SJCRH30 (cell line): ENCODE data around the gene TFRC. TPM values are rescaled to one million over a fixed set of nuclear protein-coding genes. Genes with fewer than 3 reads are reported as not detected.
"Not testable (repeated sequence)": the region's sequence is repeated elsewhere in the genome, so short reads cannot be mapped to it uniquely, and the experiment has no call there.

Experiments used
- DNase-seq, 2 experiments: peaks; one replicate each; pipeline ENCODE4 v3.0.0-alpha.2; 2015 to 2020
- H3K27ac ChIP-seq: fragments of 250-450 bp; sonication (Bioruptor Pico); 2 replicates; pipeline ENCODE4 v1.5.1; 2020; ENCODE audit warnings: mild to moderate bottlenecking, moderate library complexity
- H3K27me3 ChIP-seq: fragments of 250-450 bp; sonication (Bioruptor Pico); 2 replicates; pipeline ENCODE4 v1.5.1; 2020; ENCODE audit warnings: mild to moderate bottlenecking, moderate library complexity
- H3K36me3 ChIP-seq: fragments of 250-450 bp; sonication (Bioruptor Pico); 2 replicates; pipeline ENCODE4 v1.5.1; 2020; ENCODE audit warnings: mild to moderate bottlenecking, moderate library complexity
- H3K4me1 ChIP-seq: fragments of 250-450 bp; sonication (Bioruptor Pico); 2 replicates; pipeline ENCODE4 v1.5.1; 2020; ENCODE audit warnings: mild to moderate bottlenecking, moderate library complexity
- H3K4me3 ChIP-seq: fragments of 250-450 bp; sonication (Bioruptor Pico); 2 replicates; pipeline ENCODE4 v1.5.1; 2020; ENCODE audit warnings: mild to moderate bottlenecking, moderate library complexity
- H3K9me3 ChIP-seq: fragments of 250-450 bp; sonication (Bioruptor Pico); replicated peaks from 2 replicates; pipeline ENCODE4 v1.5.1; 2020; ENCODE audit warnings: mild to moderate bottlenecking, moderate library complexity
- total RNA-seq: library from RNA; depleted of rRNA; stranded (reverse); fragments of >200 nt; shearing (Covaris generic); gene quantifications from 2 replicates; pipeline ENCODE4 v1.2.3, GENCODE V29; 2014

The TFRC gene
- total RNA-seq, 1 experiment from 2014 or later: 267 TPM

DNA sequence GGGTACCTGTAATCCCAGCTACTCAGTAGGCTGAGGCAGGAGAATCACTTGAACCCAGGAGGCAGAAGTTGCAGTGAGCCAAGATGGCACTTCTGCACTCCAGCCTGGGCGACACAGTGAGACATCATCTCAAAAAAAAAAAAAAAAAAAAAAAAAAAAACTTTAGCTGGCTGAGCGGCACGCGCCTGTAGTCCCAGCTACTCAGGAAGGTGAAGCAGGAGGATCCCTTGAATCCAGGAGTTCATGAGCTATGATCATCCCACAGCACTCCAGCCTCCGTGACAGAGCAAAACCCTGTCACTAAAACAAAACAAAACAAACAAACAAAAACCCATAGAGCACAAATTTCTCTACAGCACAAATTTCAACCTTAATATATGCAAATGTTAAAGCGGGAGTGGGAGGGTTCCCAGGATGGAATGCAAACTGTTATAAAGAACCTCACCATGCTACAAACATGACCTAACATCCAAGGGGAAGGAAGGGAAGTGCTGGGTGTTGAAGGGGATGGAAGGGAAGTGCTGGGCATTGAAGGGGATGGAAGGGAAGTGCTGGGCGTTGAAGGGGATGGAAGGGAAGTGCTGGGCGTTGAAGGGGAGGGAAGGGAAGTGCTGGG, 16.6 kb upstream of the TFRC start:
- not testable (repeated sequence) for H3K4me1 ChIP-seq, H3K27me3 ChIP-seq, H3K4me3 ChIP-seq, H3K9me3 ChIP-seq, H3K27ac ChIP-seq, DNase-seq, H3K36me3 ChIP-seq

DNA sequence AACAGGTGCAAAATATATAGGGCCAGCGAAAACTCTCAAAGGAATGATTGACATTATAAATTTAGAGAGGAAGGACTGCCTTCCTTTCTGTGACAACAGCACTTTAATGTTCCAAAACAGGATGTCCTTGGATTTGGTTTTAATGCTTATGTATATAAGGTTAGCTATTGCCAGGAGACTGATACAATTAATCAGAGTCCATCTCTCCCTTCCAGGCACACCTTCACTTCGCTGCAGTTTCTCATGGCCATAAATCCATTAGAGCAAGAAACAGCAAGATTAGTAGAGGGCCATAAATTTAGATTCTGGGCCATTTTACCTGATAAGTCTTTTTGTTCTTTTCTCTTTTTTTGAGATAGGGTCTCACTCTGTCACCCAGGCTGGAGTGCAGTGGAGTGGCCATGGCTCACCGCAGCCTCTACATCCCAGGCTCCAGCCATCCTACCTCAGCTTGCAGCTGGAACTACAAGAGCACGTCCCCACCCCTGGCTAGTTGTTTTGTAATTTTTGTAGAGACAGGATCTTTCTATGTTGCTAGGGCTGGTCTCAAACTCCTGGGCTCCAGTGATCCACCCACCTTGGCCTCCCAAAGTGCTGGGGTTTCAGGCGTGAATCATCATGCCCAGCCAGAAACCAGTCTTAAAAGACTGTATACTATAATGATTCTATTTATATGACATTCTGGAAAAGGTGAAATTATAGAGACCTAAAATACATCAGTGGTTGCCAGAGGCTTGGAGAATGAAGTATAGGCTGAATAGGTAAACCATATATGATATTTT, 15.7 kb upstream of the TFRC start:
- no peaks in the 10 kb centered on the region for H3K9me3 ChIP-seq
- no peak overlapping the region for H3K4me3 ChIP-seq
- H3K36me3 ChIP-seq: no peaks in the 10 kb centered on the region
- DNase-seq: no peak
- H3K27ac ChIP-seq: no peak overlapping the region
- H3K4me1 ChIP-seq: no peaks in the 10 kb centered on the region
- no peaks in the 10 kb centered on the region for H3K27me3 ChIP-seq

DNA sequence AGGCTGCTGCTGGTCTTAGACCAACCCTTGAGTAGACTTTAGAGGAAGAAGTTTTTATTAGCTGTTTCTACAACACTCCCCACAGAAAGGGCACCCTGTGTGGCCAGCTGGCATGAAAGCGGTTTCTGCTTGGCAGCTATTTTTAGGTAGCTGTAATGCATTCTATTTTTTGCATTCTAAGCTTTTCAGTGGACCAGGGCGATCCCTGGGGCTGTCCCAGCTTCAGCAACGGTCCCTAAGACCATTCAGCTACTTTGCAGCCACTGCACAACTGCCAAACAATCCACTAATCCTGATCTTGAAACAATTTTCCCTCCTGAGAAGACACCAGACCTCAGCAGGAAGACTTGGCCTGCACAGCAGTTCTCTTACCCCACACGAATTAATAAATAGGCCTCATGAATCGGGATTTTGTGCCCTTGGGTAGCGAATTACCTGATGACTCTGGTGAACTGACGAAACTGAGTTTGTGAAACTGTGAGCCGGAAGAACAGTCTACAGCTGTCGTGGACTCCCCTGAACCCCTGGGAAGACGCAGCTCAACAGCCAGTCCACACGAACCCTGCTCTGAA, 14.6 kb upstream of the TFRC start:
- H3K4me1 ChIP-seq: no peaks in the 10 kb centered on the region
- no peak for DNase-seq
- H3K27me3 ChIP-seq: no peaks in the 10 kb centered on the region
- H3K27ac ChIP-seq: no peak overlapping the region
- H3K4me3 ChIP-seq: no peak overlapping the region
- H3K36me3 ChIP-seq: no peaks in the 10 kb centered on the region
- H3K9me3 ChIP-seq: no peaks in the 10 kb centered on the region

DNA sequence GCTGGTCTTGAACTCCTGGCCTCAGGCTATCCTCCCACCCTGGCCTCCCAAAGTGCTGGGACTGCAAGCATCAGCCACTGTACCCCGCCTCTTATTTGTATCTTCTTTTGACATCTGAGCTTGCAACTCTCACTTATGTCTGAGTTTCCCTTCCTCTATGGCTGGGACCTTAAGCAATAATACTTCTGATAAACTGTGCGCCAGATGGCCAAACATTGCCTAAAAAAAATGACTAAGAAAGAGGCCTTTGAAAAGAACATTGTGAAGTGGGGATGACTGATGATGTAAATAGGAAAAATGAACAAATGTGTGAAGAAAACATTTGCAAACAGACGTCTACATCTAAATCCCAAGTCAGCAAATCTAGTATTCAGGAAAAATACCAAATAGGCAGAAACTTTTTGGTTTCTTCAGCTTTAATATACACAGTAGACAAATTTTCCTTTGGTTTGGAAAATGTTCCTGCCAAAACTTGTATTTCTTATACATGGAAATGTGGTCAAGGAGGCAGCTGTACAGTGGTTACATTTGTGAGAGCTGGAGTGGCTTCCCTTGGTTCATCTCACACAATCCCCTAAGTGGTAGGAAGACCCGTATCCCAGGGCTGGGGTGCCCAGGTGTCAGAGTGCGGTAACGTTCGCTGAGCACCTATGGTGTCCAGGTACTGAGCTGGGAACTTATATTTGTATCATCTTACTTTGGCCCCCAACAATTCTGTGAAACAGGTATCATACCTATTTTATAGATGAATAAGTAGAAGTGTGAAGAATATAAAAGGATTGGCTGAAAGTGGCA, 11.6 kb upstream of the TFRC start:
- Histone ChIP-seq H3K27ac (no peak overlapping the region), H3K27me3 (no peaks in the 10 kb centered on the region), H3K9me3 (no peaks in the 10 kb centered on the region), H3K36me3 (no peaks in the 10 kb centered on the region), H3K4me1 (no peaks in the 10 kb centered on the region), H3K4me3 (no peak overlapping the region)
- DNase-seq: no peak

DNA sequence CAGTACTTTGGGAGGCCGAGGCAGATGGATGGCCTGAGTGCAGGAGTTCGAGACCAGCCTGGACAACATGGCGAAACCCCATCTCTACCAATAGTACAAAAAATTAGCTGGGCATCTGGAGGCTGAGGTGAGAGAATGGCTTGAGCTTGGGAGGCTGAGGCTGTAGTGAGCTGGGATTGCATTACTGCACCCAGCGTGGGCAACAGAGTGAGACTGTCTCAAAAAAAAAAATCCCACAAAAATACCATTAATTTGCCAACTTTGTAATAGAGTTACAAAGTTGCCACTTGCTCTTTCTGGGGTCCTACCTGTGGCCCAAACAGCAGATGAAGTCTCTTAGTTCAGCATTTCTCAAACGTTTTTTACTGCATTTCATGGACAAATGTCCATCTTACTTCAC, 6.0 kb upstream of the TFRC start:
- no peak overlapping the region for H3K27ac ChIP-seq
- no peaks in the 10 kb centered on the region for H3K36me3 ChIP-seq
- no peaks in the 10 kb centered on the region for H3K9me3 ChIP-seq
- no peaks in the 10 kb centered on the region for H3K4me1 ChIP-seq
- no peak for DNase-seq
- H3K4me3 ChIP-seq: no peak overlapping the region
- H3K27me3 ChIP-seq: no peaks in the 10 kb centered on the region

DNA sequence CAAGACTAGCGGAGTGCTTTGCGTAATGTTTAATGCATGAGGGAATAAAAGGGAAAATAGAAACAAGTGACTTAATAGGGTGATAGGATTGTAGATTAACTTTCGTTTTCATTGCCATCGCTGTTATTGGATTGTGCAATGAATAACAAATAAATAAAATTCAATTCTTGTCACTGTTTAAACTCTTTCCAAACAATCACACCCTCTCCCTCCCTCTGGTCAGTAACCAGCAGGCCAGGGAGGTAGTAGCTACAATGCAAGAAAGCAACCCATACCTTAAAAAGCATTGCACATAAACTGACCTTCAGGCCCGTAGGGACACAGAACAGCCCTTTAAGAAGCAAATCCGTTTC, 705 bp upstream of the TFRC start:
- Histone ChIP-seq H3K27me3 (no peaks in the 10 kb centered on the region), H3K4me1 (no peaks in the 10 kb centered on the region; the same call in 1 of the 2 replicates), H3K27ac (no peak overlapping the region), H3K4me3 (peak overlapping the region; percentile 88), H3K36me3 (peaks cover 6% of the 10 kb centered on the region; the same call in 1 of the 2 replicates), H3K9me3 (no peaks in the 10 kb centered on the region)
- DNase-seq: no peak

DNA sequence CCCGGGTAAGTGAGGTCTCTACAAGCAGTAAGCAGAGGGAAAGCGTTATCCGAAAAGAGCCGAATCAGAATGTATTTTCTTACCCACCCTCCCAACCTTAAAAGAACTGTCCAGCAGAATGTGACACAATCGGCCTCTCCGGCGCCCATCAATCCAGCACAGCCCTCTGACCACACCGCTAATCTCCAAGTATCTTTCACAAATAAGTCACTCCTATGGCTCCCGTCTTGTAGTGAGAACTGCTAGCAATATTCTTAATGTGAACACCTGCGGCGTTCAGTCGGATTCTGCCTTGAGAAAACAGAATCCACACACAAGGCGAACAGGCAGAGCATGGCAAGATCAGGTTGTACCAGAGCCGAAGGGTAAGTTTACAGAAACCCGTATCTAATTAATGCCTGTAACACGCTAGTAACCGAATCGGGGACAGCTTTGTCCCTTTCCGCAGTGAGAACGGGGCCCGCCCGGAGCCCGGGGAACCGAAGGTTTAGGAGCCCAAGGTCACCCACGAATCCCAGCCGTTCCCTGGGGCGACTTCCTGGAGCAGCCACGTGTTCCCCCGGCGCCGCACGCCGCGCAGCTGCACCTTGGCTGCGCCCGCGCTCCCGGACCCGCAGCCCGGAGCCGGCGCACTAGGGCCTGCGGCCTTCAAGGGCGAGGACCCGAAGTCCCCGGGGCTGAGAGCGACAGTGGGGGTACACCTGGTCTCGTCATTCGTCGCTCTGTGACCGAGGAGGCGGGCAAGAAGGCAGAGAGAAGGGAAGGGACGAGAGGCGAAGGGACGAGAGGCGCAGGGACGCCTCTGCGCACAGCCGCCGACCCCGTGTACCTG, 672 bp downstream of the TFRC start:
- no peaks in the 10 kb centered on the region for H3K27me3 ChIP-seq
- peak overlapping the region; percentile 88 for H3K4me3 ChIP-seq
- peaks cover 10% of the 10 kb centered on the region for H3K36me3 ChIP-seq
- no peaks in the 10 kb centered on the region for H3K9me3 ChIP-seq
- no peaks in the 10 kb centered on the region; the same call in 1 of the 2 replicates for H3K4me1 ChIP-seq
- peak overlapping the region; percentile 82 for H3K27ac ChIP-seq
- peak; percentile 64 to 71 for DNase-seq

DNA sequence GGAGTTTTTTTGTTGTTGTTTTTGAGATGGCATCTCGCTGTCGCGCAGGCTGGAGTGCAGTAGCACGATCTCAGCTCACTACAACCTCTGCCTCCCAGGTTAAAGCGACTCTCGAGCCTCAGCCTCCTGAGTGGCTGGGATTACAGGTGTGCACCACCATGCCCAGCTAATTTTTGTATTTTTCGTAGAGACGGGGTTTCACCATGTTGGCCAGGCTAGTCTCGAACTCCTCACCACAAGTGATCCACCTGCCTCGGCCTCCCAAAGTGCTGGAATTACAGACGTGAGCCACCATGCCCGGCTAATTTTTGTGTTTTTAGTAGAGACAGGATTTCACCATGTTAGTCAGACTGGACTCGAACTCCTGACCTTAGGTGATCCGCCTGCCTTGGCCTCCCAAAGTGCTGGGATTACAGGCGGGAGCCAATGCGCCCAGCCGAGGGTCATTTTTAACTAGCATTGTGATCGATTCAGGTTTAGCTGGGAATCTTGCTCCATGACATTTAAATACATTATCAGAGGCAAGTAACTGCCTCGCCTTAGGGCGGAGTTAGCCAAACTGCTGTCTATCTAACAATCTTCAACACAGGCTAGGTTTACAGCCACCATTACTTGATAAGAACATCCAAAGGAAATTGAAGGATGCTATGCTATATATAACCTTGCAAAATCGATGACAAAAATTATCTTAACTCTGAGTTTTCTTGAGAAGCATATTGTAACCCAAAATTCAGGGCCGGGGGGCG, 1.6 kb downstream of the TFRC start:
- not testable (repeated sequence) for H3K27me3 ChIP-seq, H3K4me1 ChIP-seq, H3K9me3 ChIP-seq, DNase-seq, H3K27ac ChIP-seq
- Histone ChIP-seq H3K36me3 (peaks cover 12% of the 10 kb centered on the region), H3K4me3 (peak overlapping the region; percentile 88)

DNA sequence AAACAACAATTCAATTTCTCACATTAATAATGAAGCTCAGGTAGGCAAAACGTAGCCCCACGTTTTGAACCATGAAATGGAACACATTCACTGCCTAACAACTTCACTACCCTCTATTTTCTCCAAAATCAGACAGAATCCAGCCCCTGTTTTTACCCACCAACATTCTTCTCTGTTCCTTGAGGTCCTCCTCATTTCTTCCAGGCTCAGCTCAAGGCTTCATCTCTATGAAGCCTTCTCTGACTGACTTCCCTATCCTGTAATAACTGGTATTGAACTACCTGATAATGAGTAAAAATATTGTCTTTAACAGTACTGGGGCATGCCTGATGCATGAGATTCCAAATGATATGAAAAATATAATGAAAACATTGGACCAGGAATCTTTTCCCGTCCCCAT, 2.2 kb downstream of the TFRC start:
- Histone ChIP-seq H3K27ac (no peak overlapping the region), H3K9me3 (no peaks in the 10 kb centered on the region), H3K36me3 (peaks cover 15% of the 10 kb centered on the region), H3K27me3 (no peaks in the 10 kb centered on the region), H3K4me1 (no peaks in the 10 kb centered on the region; the same call in 1 of the 2 replicates), H3K4me3 (no peak overlapping the region)
- DNase-seq: no peak

DNA sequence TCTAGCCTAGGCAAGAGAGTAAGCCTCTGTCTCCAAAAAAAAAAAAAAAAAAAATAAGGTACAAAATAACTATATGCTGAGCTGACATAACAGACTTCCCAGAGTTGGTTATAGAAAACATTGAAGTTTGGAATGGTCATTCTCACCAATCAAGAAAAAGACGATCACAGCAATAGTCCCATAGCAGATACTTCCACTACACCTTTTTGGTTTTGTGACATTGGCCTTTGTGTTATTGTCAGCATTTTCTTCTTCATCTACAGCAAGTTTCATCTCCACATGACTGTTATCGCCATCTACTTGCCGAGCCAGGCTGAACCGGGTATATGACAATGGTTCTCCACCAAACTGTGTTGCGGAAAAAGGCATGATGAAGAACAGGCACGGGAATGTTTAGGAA, 6.9 kb downstream of the TFRC start:
- DNase-seq: no peak
- Histone ChIP-seq H3K36me3 (peaks cover 54% of the 10 kb centered on the region), H3K4me1 (no peaks in the 10 kb centered on the region), H3K4me3 (no peak overlapping the region), H3K27ac (no peak overlapping the region), H3K9me3 (no peaks in the 10 kb centered on the region), H3K27me3 (no peaks in the 10 kb centered on the region)

DNA sequence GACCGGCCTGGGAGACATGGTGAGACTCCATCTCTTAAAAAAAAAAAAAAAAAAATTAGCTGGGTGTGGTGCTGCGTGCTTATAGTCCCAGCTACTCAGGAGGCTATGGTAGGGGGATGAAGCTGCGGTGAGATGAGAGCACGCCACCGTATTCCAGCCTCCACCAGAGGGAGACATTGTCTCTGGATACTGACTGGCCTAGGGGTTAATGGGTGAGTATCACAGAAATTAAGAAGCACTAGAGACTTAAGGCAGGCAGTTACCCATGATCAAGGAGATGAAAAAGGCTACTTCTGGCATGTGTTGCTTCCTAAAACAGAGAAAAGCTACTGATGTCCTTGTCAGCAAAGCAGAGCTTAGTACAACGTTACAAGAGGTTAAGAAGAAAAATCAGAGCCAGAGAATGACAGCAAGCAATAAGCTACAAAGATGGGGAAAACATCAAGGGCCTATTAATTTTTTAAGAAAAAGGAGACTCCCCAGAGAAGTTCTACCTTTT, 8.6 kb downstream of the TFRC start:
- H3K27ac ChIP-seq: no peak overlapping the region
- peak; percentile 48 to 76 for DNase-seq
- no peaks in the 10 kb centered on the region for H3K27me3 ChIP-seq
- no peaks in the 10 kb centered on the region for H3K9me3 ChIP-seq
- no peak overlapping the region for H3K4me3 ChIP-seq
- H3K36me3 ChIP-seq: peaks cover 58% of the 10 kb centered on the region
- no peaks in the 10 kb centered on the region for H3K4me1 ChIP-seq

DNA sequence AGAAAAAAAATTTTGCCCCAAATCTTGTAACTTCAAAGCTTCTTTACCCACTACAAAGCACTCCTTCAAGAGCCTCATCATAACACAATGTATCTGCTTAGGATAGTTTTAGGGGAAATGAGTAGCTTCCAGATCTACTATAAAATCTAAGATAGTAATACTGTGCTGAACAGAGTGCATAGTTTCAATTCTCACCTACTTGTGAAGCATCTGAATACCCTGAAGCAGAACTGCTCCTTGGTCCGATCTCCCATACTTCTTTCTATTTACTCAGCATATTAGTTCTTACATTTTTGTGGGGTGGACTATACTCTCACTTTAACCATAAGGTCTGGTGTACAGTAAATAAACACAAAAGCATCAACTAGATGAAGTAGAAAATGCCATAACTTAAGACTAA, 9.6 kb downstream of the TFRC start:
- H3K27me3 ChIP-seq: no peaks in the 10 kb centered on the region
- H3K4me1 ChIP-seq: no peaks in the 10 kb centered on the region
- no peak overlapping the region for H3K27ac ChIP-seq
- H3K4me3 ChIP-seq: no peak overlapping the region
- no peak for DNase-seq
- peaks cover 66% of the 10 kb centered on the region for H3K36me3 ChIP-seq
- H3K9me3 ChIP-seq: no peaks in the 10 kb centered on the region

DNA sequence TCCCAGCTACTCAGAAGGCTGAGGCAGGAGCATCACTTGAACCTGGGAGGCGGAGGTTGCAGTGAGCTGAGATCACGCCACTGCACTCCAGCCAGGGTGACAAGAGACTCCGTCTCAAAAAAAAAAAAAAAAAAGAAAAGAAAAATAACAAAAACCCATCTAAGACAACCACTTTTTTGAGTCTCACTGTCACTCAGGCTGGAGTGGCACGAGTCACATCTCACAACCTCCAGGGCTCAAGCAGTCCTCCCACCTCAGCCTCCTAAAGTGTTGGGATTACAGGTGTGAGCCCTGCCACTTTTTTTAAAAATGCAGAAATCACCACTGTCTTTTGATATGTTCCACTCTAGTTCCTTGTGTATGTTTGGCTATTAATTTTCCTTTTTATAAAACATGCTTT, 13.1 kb downstream of the TFRC start:
- H3K4me1 ChIP-seq, H3K27ac ChIP-seq, H3K4me3 ChIP-seq, DNase-seq, H3K9me3 ChIP-seq, H3K27me3 ChIP-seq: not testable (repeated sequence)
- peaks cover 76% of the 10 kb centered on the region for H3K36me3 ChIP-seq

DNA sequence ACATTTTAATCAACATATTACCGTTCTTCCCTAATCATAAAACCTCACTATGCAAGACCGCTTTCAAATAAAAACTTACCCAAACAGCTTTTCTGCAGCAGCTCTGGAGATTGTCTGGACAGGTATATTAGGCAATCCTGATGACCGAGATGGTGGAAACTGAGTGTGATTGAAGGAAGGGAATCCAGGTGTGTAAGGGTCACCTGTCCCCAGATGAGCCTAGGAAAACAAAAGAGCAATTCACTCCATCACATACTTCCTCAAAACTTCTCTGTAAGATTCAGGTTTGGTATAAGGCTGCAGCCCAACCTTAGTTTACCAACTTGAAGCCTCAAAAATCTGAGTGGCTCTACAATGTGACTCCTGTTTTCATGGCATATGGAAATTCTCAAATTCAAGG, 14.5 kb downstream of the TFRC start:
- Histone ChIP-seq H3K36me3 (peaks cover 79% of the 10 kb centered on the region), H3K4me3 (no peak overlapping the region), H3K27me3 (no peaks in the 10 kb centered on the region), H3K4me1 (no peaks in the 10 kb centered on the region), H3K27ac (no peak overlapping the region), H3K9me3 (no peaks in the 10 kb centered on the region)
- no peak for DNase-seq
